Measurements from ENCODE around the gene AHDC1. TPM values are rescaled to one million over a fixed set of nuclear protein-coding genes. Genes with fewer than 3 reads are reported as not detected.

The AHDC1 gene
- total and polyA plus RNA-seq, 2 donors (not counting 3 experiments of a cell fraction or from before 2014, with no cell fraction given), result 7.0 to 32.1 TPM

DNA sequence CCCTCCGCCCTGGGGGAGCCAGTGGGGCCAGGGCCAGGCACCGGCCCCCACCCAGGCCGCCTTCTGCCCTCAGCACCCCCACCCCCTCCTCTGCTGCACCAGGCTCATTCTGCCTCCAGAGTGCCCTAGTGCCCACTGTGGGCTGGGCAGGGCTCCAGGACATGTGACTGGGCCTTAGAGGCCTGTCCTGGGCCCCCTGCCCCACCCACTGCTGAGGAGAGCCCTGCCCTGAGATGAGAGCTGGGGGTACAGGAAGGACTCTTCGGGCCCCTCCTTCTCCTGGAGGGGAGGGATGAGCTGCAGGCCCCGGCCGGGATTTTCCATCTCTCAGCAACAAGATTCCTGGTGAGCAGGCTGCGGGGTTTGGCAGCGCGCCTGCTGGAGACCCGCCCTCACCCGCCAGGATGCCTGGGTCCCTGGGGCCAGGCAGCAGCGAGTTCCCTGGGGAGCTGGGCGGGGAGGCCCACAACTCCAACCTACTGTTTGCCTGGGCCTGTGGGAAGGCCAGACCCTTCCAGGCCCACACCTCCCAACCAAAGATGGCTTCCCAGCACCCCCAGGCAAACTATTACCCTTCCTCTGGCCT is 14.0 kb downstream of the AHDC1 start:
- H3K4me2 ChIP-seq (ENCODE audit: insufficient read depth, low read length), result no peak overlapping the region
- peaks cover 0 to 4% of the 10 kb centered on the region in 2 experiments for H3K36me3 ChIP-seq (ENCODE audit: control insufficient read depth in 2 of 2, extremely low read depth in 1 of 2, insufficient read depth in 2 of 2, low read length in 2 of 2)
- H2AFZ ChIP-seq (ENCODE audit: low read depth, low read length), result no peak overlapping the region
- POLR2A ChIA-PET, result interaction anchor here (0.5 kb wide), 1 partner anchor 922 kb away, joined by 4 read pairs; no protein-coding TSS in a partner anchor
- no peak for TF ChIP-seq FOS (IDR thresholded peaks at IDR 0.05; ENCODE audit: borderline replicate concordance, insufficient read depth, low read length)
- TF ChIP-seq MYC (IDR thresholded peaks at IDR 0.05; ENCODE audit: low read depth, low read length), result no peak
- TF ChIP-seq POLR2AphosphoS5 (IDR thresholded peaks at IDR 0.05; ENCODE audit: insufficient read depth, low read depth, low read length), result no peak
- no peak for TF ChIP-seq JUN (IDR thresholded peaks at IDR 0.05; ENCODE audit: borderline replicate concordance, insufficient read depth, insufficient read length, low read depth)
- TF ChIP-seq, protein P1, sequence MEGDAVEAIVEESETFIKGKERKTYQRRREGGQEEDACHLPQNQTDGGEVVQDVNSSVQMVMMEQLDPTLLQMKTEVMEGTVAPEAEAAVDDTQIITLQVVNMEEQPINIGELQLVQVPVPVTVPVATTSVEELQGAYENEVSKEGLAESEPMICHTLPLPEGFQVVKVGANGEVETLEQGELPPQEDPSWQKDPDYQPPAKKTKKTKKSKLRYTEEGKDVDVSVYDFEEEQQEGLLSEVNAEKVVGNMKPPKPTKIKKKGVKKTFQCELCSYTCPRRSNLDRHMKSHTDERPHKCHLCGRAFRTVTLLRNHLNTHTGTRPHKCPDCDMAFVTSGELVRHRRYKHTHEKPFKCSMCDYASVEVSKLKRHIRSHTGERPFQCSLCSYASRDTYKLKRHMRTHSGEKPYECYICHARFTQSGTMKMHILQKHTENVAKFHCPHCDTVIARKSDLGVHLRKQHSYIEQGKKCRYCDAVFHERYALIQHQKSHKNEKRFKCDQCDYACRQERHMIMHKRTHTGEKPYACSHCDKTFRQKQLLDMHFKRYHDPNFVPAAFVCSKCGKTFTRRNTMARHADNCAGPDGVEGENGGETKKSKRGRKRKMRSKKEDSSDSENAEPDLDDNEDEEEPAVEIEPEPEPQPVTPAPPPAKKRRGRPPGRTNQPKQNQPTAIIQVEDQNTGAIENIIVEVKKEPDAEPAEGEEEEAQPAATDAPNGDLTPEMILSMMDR (IDR thresholded peaks at IDR 0.05; ENCODE audit: extremely low read depth in 1 of 2, insufficient read depth in 1 of 2, low read depth in 1 of 2, low read length in 2 of 2), result no peak
- TF ChIP-seq, protein P2, sequence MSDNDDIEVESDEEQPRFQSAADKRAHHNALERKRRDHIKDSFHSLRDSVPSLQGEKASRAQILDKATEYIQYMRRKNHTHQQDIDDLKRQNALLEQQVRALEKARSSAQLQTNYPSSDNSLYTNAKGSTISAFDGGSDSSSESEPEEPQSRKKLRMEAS (IDR thresholded peaks at IDR 0.05; ENCODE audit: insufficient read depth, insufficient read length), result no peak
- no peak for TF ChIP-seq EZH2 (IDR thresholded peaks at IDR 0.05; ENCODE audit: borderline replicate concordance, low read depth, low read length, severe bottlenecking)
- no peak for TF ChIP-seq POLR2A (IDR thresholded peaks at IDR 0.05; ENCODE audit: low read depth, low read length)
- no peak for TF ChIP-seq GATA2 (IDR thresholded peaks at IDR 0.05; ENCODE audit: insufficient read depth, insufficient read length, low read depth, low read length)
- no peaks in the 10 kb centered on the region for H3K9me3 ChIP-seq (replicated peaks; ENCODE audit: control insufficient read depth, insufficient read depth, low read length)
- peak; percentile 47 for DNase-seq (ENCODE audit: low read depth, low spot score)
- CTCF ChIA-PET, result interaction anchor here (0.7 to 2.4 kb wide), 6 partner anchors 8 to 33 kb away, joined by 3 to 14 read pairs (median 5); no protein-coding TSS in a partner anchor
- H3K27me3 ChIP-seq (ENCODE audit: control insufficient read depth in 2 of 2, insufficient read depth in 2 of 2, low read length in 2 of 2), result no peaks in the 10 kb centered on the region
- no peaks in the 10 kb centered on the region for H3K9me1 ChIP-seq (replicated peaks; ENCODE audit: control insufficient read depth, extremely low read depth, insufficient read depth, low read length)
- dilution Hi-C loops (cut with MboI; ENCODE audit: extremely low pct_ligation_motif_present, low sequenced_read_pairs) (loop anchor here (25.0 kb wide), 1 partner anchor 178 kb away; no protein-coding TSS in a partner anchor), intact Hi-C loops (cut with micrococcal nuclease) (no loop called here)
- no peak overlapping the region for H3K27ac ChIP-seq (ENCODE audit: insufficient read depth, low read depth, low read length)
- H3K9ac ChIP-seq (replicated peaks; ENCODE audit: extremely low read depth, insufficient read depth, low read length), result no peak overlapping the region
- no TSS peak for BruUV-seq (replicated peaks)
- no peak for FAIRE-seq
- no peaks in the 10 kb centered on the region for H3K79me2 ChIP-seq (ENCODE audit: control insufficient read depth, insufficient read depth, low read length)
- H3K4me1 ChIP-seq (ENCODE audit: control insufficient read depth, extremely low read depth, insufficient read depth, low read length), result no peaks in the 10 kb centered on the region
- H4K20me1 ChIP-seq (replicated peaks; ENCODE audit: control insufficient read depth, extremely low read depth, insufficient read depth, low read length), result no peaks in the 10 kb centered on the region
- no peak overlapping the region for H3K4me3 ChIP-seq (replicated peaks in 1 of 3; ENCODE audit: insufficient read depth in 1 of 3, low read depth in 1 of 3, low read length in 3 of 3)
